HEK293T (cell line): ENCODE measurements around the gene ZDHHC8.

ENCODE experiments used
- CTCF ChIA-PET: fragments of 350-600 bp; formaldehyde crosslinking; extraction: SDS; loops from one replicate; lab custom pipeline; 2021; ENCODE audit warnings: antibody characterized with exemption, inconsistent platforms; lab: Yijun Ruan, JAX
- POLR2A ChIA-PET: fragments of 350-600 bp; formaldehyde crosslinking; extraction: SDS; loops from one replicate; lab custom pipeline; 2020; ENCODE audit warnings: antibody characterized with exemption, inconsistent platforms; lab: Yijun Ruan, JAX
- DNase-seq: peaks from one replicate; pipeline ENCODE4 v3.0.0; 2012; ENCODE audit warnings: mixed read lengths; ENCODE audit errors: extremely low spot score
- ARNT ChIP-seq: fragments of 450-650 bp; IDR thresholded peaks from 2 replicates; pipeline ENCODE4 v1.6.1; 2017; ENCODE audit warnings: mild to moderate bottlenecking
- BHLHE40 ChIP-seq: fragments of 450-650 bp; IDR thresholded peaks from 2 replicates; pipeline ENCODE4 v1.6.1; 2016; ENCODE audit warnings: mild to moderate bottlenecking, moderate library complexity, borderline replicate concordance
- ELF4 ChIP-seq: fragments of 450-650 bp; IDR thresholded peaks from 2 replicates; pipeline ENCODE4 v1.6.1; 2017; ENCODE audit warnings: antibody characterized with exemption
- FOXA1 ChIP-seq: fragments of 450-650 bp; IDR thresholded peaks from 2 replicates; pipeline ENCODE4 v1.6.1; 2016; ENCODE audit warnings: mild to moderate bottlenecking
- FOXK2 ChIP-seq: fragments of 450-650 bp; IDR thresholded peaks from 2 replicates; pipeline ENCODE4 v1.6.1; 2016; ENCODE audit warnings: mild to moderate bottlenecking
- FOXM1 ChIP-seq: fragments of 450-650 bp; IDR thresholded peaks from 2 replicates; pipeline ENCODE4 v1.6.1; 2017; ENCODE audit warnings: mild to moderate bottlenecking, borderline replicate concordance
- HDGF ChIP-seq: fragments of 450-650 bp; IDR thresholded peaks from 2 replicates; pipeline ENCODE4 v1.6.1; 2017; ENCODE audit warnings: antibody characterized with exemption, borderline replicate concordance
- L3MBTL2 ChIP-seq: fragments of 450-650 bp; conservative IDR thresholded peaks from 2 replicates; pipeline ENCODE4 v1.6.1; 2016; ENCODE audit warnings: mild to moderate bottlenecking
- LEF1 ChIP-seq: fragments of 450-650 bp; IDR thresholded peaks from 2 replicates; pipeline ENCODE4 v1.6.1; 2017; ENCODE audit warnings: mild to moderate bottlenecking, borderline replicate concordance
- NFRKB ChIP-seq: fragments of 450-650 bp; IDR thresholded peaks from 2 replicates; pipeline ENCODE4 v1.6.1; 2016; ENCODE audit warnings: mild to moderate bottlenecking, moderate library complexity
- PKNOX1 ChIP-seq: fragments of 450-650 bp; IDR thresholded peaks from 2 replicates; pipeline ENCODE4 v1.6.1; 2016
- SP1 ChIP-seq: fragments of 450-650 bp; IDR thresholded peaks from 2 replicates; pipeline ENCODE4 v1.6.1; 2017
- SUZ12 ChIP-seq: fragments of 450-650 bp; IDR thresholded peaks from 2 replicates; pipeline ENCODE4 v1.6.1; 2016; ENCODE audit warnings: mild to moderate bottlenecking
- TARDBP ChIP-seq: fragments of 450-650 bp; IDR thresholded peaks from 2 replicates; pipeline ENCODE4 v1.6.1; 2016
- ZNF384 ChIP-seq: fragments of 450-650 bp; IDR thresholded peaks from 2 replicates; pipeline ENCODE4 v1.6.1; 2016

The ZDHHC8 gene

GRCh38 chr22:20111045-20111688 lies 20.4 kb upstream of the ZDHHC8 start:
- no peak for TF ChIP-seq SUZ12
- peak; percentile 95 for TF ChIP-seq ZNF384
- TF ChIP-seq FOXK2: no peak
- DNase-seq: peak; percentile 75
- ChIA-PET POLR2A (interaction anchor here (1.2 to 3.8 kb wide), 2 partner anchors 17 to 32 kb away, joined by 5 to 15 read pairs; partner anchors contain the start of gene DGCR8), CTCF (interaction anchor here (0.6 to 1.5 kb wide), 4 partner anchors 8 to 28 kb away, joined by 3 to 8 read pairs (median 4); no protein-coding TSS in a partner anchor)

GRCh38 chr22:20111689-20112622 lies 19.6 kb upstream of the ZDHHC8 start:
- no peak for TF ChIP-seq NFRKB
- TF ChIP-seq FOXA1: no peak
- TF ChIP-seq LEF1: no peak
- TF ChIP-seq L3MBTL2: no peak
- TF ChIP-seq BHLHE40: no peak
- TF ChIP-seq FOXM1: no peak
- TF ChIP-seq SUZ12: no peak
- TF ChIP-seq PKNOX1: no peak
- no peak for TF ChIP-seq HDGF
- ChIA-PET POLR2A (interaction anchor here (0.6 to 3.8 kb wide), 5 partner anchors 12 to 169 kb away, joined by 3 to 15 read pairs (median 4); partner anchors contain the start of gene DGCR8), CTCF (interaction anchor here (0.5 to 1.5 kb wide), 3 partner anchors 13 to 98 kb away, joined by 3 to 5 read pairs (median 3); no protein-coding TSS in a partner anchor)
- DNase-seq: no peak

DNA sequence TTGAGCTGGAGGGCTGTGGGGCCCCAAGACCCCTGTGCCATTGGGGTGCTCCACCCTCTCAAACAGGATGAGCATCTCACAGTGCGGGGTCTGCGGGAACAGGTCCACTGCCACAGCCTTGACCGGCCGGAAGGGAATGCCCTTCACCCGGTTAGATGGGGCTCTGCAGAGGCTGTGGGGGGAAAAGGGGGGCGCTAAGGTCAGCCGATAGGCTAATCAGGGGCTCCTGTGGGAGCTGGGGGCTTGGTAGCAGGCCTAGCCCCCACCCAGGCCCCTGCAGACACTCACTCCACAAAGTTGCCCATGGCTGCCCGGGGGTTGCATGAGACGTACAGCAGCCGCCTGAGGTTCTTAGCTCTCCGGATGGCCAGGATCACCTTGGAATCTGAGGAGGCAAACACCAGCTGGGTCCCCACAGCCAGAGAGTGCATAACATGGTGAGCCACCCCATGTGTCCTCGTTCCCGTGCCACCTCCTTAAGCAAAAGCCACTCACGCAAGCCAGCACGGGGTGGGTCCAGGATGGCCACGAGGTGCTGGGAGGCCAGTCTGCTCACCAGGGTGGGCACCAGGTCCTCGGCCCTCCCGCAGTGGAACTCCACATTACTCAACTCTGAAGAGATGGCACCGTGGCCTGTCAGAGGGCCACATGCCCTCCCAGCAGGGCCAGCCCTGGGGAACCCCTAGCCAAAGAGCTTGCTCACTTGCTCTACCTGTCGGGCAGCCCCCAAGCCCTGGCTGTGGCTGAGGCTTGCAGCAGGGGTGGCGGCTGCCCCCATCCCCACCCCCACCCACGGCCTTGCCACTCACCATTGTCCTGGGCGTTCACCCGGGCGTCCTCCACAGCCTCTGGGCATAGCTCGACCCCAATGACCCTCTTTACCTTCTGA lies 18.7 kb upstream of the ZDHHC8 start:
- ChIA-PET POLR2A (interaction anchor here (0.6 to 3.8 kb wide), 7 partner anchors 11 to 170 kb away, joined by 3 to 15 read pairs (median 4); partner anchors contain the start of gene DGCR8), CTCF (interaction anchor here (1.0 kb wide), 1 partner anchor 99 kb away, joined by 5 read pairs; no protein-coding TSS in a partner anchor)
- no peak for DNase-seq
- TF ChIP-seq FOXM1 (no peak), SUZ12 (no peak), PKNOX1 (no peak), ELF4 (no peak), ARNT (no peak; the same call in 1 of the 2 replicates), SP1 (no peak), BHLHE40 (no peak), FOXK2 (no peak), L3MBTL2 (no peak), LEF1 (no peak), TARDBP (no peak), ZNF384 (no peak)

GRCh38 chr22:20113551-20114310 lies 17.9 kb upstream of the ZDHHC8 start:
- no peak for DNase-seq
- ChIA-PET POLR2A (interaction anchor here (1.1 to 3.8 kb wide), 3 partner anchors 16 to 34 kb away, joined by 3 to 15 read pairs (median 4); partner anchors contain the start of gene DGCR8), CTCF (no interaction called here)
- TF ChIP-seq LEF1 (no peak), ELF4 (no peak), FOXK2 (no peak), FOXM1 (no peak), ARNT (no peak), HDGF (no peak), TARDBP (no peak), ZNF384 (no peak), L3MBTL2 (no peak), NFRKB (no peak)

GRCh38 chr22:20114506-20115475 lies 16.8 kb upstream of the ZDHHC8 start:
- POLR2A ChIA-PET: interaction anchor here (1.0 to 1.3 kb wide), 2 partner anchors 15 to 35 kb away, joined by 4 read pairs; partner anchors contain the start of gene DGCR8
- CTCF ChIA-PET: interaction anchor here (0.6 kb wide), 1 partner anchor 20 kb away, joined by 3 read pairs; no protein-coding TSS in a partner anchor
- no peak for TF ChIP-seq TARDBP
- TF ChIP-seq PKNOX1: no peak
- TF ChIP-seq ELF4: no peak
- no peak for TF ChIP-seq L3MBTL2
- TF ChIP-seq FOXM1: no peak
- no peak for TF ChIP-seq FOXA1
- TF ChIP-seq SP1: no peak
- TF ChIP-seq HDGF: no peak
- no peak for TF ChIP-seq ARNT
- no peak for TF ChIP-seq ZNF384
- TF ChIP-seq LEF1: no peak
- TF ChIP-seq FOXK2: no peak
- no peak for TF ChIP-seq BHLHE40
- no peak for DNase-seq
